ENCODE measurements around the gene JMJD7.

The JMJD7 gene

DNA sequence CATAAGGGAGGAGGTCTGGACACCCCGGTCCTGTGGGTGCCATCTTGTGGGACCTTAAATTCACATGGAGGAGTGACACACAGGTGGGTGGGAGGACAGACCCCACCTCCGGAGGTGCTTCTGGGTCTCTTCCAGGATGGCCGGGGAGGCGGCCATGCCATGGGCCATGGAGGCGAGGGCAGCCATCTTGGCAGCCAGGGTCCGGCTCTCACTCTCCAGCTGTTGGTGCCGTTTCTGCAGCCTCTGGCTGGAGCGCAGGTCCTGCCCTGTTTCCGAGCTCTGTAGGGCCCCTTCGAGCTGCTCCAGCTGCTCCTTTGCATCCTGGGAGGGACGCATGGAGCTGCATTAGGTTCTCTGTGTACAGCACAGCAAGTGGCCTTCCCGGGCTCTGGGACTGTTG lies 46.8 kb downstream of the JMJD7 start:
- TF ChIP-seq, protein P1, sequence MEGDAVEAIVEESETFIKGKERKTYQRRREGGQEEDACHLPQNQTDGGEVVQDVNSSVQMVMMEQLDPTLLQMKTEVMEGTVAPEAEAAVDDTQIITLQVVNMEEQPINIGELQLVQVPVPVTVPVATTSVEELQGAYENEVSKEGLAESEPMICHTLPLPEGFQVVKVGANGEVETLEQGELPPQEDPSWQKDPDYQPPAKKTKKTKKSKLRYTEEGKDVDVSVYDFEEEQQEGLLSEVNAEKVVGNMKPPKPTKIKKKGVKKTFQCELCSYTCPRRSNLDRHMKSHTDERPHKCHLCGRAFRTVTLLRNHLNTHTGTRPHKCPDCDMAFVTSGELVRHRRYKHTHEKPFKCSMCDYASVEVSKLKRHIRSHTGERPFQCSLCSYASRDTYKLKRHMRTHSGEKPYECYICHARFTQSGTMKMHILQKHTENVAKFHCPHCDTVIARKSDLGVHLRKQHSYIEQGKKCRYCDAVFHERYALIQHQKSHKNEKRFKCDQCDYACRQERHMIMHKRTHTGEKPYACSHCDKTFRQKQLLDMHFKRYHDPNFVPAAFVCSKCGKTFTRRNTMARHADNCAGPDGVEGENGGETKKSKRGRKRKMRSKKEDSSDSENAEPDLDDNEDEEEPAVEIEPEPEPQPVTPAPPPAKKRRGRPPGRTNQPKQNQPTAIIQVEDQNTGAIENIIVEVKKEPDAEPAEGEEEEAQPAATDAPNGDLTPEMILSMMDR (IDR thresholded peaks at IDR 0.05; ENCODE audit: low read depth, low read length) = no peak

GRCh38 chr15:41876007-41876406 lies 48.1 kb downstream of the JMJD7 start:
- no peak for DNase-seq (ENCODE audit: low read depth in 2 of 2)
- TF ChIP-seq, protein P1 (IDR thresholded peaks at IDR 0.05; ENCODE audit: low read depth, low read length) = no peak
- H3K4me3 ChIP-seq (replicated peaks in 1 of 2; ENCODE audit: low read depth in 2 of 2, low read length in 2 of 2) = no peak overlapping the region

More for the DNA sequence above, 46.8 kb downstream of the JMJD7 start:
- no peak for DNase-seq (ENCODE audit: low read depth in 2 of 2)
- no peak overlapping the region for H3K4me3 ChIP-seq (replicated peaks in 1 of 2; ENCODE audit: low read depth in 2 of 2, low read length in 2 of 2)

DNA sequence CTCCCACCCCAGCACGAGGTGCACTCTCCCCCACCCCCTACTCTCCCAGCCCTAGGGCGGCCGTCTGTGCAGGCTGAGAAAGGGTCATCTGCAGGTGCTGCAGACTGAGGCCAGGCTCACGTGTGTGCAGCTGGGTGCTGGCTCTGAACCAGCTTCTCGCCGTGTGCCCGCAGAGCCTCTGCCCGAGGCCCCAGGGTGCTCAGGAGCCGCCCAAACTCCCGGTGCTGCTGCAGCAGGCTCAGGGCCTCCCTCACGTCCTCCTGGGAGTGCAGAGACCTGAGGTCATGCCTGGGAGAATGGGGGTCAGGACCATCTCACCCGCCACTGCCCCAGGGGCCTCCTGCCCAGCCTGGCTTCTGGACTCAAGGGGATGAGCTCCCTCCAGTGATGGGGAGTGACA lies 48.8 kb downstream of the JMJD7 start:
- TF ChIP-seq, protein P1 (IDR thresholded peaks at IDR 0.05; ENCODE audit: low read depth, low read length) = no peak
- no peak overlapping the region for H3K4me3 ChIP-seq (replicated peaks in 1 of 2; ENCODE audit: low read depth in 2 of 2, low read length in 2 of 2)
- no peak for DNase-seq (ENCODE audit: low read depth in 2 of 2)

- no peak overlapping the region for H3K4me3 ChIP-seq (replicated peaks in 1 of 2; ENCODE audit: low read depth in 2 of 2, low read length in 2 of 2)
- TF ChIP-seq, protein P1 (IDR thresholded peaks at IDR 0.05; ENCODE audit: low read depth, low read length) = no peak
These were observed 49.9 kb downstream of the JMJD7 start for GRCh38 chr15:41877631-41878354.

DNA sequence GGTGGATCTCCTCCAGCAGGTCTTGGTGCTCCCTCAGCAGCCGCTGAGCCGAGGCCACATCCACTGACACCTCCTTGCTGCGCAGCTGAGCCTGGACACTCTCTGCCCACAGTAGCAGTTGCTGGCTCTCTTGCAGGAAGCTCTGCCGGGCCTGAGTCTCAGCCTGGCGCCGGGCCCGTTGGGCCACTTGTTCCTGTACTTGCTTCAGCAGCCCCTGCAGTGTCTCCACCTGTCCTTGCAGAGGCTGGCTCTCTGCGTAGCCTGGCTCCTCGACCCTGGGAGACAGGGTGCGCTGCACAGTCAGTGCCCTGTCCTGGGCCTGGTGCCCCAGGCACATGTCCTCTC lies 50.4 kb downstream of the JMJD7 start:
- TF ChIP-seq, protein P1 (IDR thresholded peaks at IDR 0.05; ENCODE audit: low read depth, low read length) = no peak
- no peak overlapping the region for H3K4me3 ChIP-seq (replicated peaks in 1 of 2; ENCODE audit: low read depth in 2 of 2, low read length in 2 of 2)
- DNase-seq (ENCODE audit: low read depth in 2 of 2) = no peak

More at GRCh38 chr15:41877631-41878354, 49.9 kb downstream of the JMJD7 start:
- no peak for DNase-seq (ENCODE audit: low read depth in 2 of 2)

DNA sequence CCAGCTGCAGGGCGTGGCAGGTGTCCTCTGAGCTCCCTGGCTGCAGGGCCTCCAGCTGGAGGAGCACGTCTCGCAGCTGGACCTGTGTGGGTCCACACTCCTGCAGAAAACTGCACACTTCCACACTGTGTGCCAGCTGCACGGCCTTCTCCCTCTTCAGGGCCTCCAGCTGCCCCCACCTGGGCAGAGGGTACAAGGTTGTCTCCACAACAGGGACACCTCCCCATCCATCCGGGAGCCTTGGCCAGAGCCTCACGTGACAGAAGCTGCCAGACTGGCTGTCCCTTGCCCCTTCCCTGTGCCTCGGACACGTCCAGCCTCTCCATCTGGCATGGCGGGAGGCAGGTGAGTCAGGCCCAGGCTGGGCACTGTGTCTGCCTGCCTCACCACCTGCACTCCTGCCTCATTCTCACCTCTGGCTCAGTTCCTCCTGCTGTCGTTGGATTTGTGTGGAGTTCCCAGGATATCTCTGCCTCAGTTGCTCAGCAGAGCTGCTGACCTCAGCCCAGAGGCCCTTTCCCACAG lies 51.5 kb downstream of the JMJD7 start:
- no peak overlapping the region for H3K4me3 ChIP-seq (replicated peaks in 1 of 2; ENCODE audit: low read depth in 2 of 2, low read length in 2 of 2)
- TF ChIP-seq, protein P1 (IDR thresholded peaks at IDR 0.05; ENCODE audit: low read depth, low read length) = no peak
- no peak for DNase-seq (ENCODE audit: low read depth in 2 of 2)

Measured in cardiac fibroblast (primary cell).